Transverse colon (tissue), 3 donors: ENCODE data around the gene PIAS4.

Source experiments
- EP300 ChIP-seq: sonication (generic); formaldehyde crosslinking; IDR thresholded peaks from one replicate; pipeline ENCODE4 v1.6.1; 2017; ENCODE audit warnings: antibody characterized with exemption, low read depth
- POLR2A ChIP-seq: fragments of 450-650 bp; IDR thresholded peaks from one replicate; pipeline ENCODE4 v1.6.1; 2016; ENCODE audit warnings: antibody characterized with exemption, mild to moderate bottlenecking, moderate library complexity
- TF ChIP-seq, protein P1 (sequence below), 5 experiments: fragments of 200-600 bp in 3 of 5; fragments of 450-650 bp in 2 of 5; sonication (generic) in 3 of 5; IDR thresholded peaks; 1 replicate in 2 of 5; 2 replicates in 3 of 5; pipeline ENCODE4 v1.5.1; 2016 to 2017; ENCODE audit warnings: antibody characterized with exemption in 5 of 5, inconsistent platforms in 3 of 5, mild to moderate bottlenecking in 2 of 5, moderate library complexity in 1 of 5

DNA sequence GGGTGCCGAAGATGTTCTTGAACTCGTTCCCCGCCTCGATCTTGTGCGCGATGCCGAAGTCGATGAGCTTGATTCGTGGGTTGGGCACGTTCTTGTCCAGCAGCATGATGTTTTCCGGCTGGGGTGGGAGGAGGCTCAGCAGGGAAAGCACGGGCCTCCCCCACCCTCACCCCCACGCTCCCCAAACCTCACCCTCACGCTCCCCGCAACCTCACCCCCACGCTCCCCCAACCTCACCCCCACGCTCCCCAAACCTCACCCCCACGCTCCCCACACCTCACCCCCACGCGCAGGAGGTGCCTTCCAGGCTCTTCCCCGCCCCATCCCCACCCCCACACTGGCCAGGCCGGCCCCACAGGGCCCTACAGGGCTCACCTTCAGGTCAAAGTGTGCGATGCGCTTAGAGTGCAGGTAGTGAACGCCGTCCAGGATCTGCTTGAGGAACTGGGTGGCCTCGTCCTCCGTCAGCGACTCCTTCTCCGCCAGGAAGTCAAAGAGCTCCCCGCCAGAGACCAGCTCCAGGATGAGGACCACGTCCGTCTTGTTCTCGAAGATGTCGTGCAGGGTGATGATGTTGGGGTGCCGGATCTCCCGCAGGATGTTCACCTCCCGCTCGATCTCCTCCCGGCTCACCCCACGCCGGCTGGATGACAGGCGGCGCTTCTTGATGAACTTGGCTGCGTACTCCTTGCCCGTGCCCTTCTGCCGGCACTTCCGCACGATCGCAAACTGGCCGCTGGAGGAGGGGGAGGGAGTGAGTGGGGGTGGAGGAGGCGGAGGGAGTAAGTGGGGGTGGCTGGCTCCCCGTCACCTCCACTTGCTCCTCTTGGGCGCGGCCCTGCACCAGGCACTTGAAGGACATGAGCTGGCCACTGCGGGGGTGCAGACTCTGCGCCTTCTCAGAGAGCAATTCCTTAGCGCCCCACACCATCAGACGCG, 43.0 kb upstream of the PIAS4 start:
- TF ChIP-seq EP300, result no peak
- no peak for TF ChIP-seq POLR2A
- TF ChIP-seq, protein P1, sequence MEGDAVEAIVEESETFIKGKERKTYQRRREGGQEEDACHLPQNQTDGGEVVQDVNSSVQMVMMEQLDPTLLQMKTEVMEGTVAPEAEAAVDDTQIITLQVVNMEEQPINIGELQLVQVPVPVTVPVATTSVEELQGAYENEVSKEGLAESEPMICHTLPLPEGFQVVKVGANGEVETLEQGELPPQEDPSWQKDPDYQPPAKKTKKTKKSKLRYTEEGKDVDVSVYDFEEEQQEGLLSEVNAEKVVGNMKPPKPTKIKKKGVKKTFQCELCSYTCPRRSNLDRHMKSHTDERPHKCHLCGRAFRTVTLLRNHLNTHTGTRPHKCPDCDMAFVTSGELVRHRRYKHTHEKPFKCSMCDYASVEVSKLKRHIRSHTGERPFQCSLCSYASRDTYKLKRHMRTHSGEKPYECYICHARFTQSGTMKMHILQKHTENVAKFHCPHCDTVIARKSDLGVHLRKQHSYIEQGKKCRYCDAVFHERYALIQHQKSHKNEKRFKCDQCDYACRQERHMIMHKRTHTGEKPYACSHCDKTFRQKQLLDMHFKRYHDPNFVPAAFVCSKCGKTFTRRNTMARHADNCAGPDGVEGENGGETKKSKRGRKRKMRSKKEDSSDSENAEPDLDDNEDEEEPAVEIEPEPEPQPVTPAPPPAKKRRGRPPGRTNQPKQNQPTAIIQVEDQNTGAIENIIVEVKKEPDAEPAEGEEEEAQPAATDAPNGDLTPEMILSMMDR (IDR thresholded peaks at IDR 0.05), result no peak
